WTC11 (cell line): ENCODE data around the gene ZNF485.

Experiments used
- SMAD3 ChIP-seq: sonication (generic); formaldehyde crosslinking; IDR thresholded peaks from 2 replicates; pipeline ENCODE4 v1.8.0; 2022; ENCODE audit warnings: missing genetic modification reagents, mild to moderate bottlenecking, borderline replicate concordance
- ZNF219 ChIP-seq: sonication (generic); formaldehyde crosslinking; IDR thresholded peaks from 2 replicates; pipeline ENCODE4 v1.8.0; 2023; ENCODE audit warnings: missing genetic modification reagents, mild to moderate bottlenecking, borderline replicate concordance
- TF ChIP-seq, protein P1 (sequence below): sonication (generic); formaldehyde crosslinking; IDR thresholded peaks from 2 replicates; pipeline ENCODE4 v1.8.0; 2022; ENCODE audit warnings: mild to moderate bottlenecking, missing genetic modification reagents
- TF ChIP-seq, protein P2 (sequence below): fragments of 200-600 bp; IDR thresholded peaks from 2 replicates; pipeline ENCODE4 v1.8.0; 2022; ENCODE audit warnings: antibody characterized with exemption
- TF ChIP-seq, protein P3 (sequence below): sonication (generic); formaldehyde crosslinking; conservative IDR thresholded peaks from 2 replicates; pipeline ENCODE4 v1.8.1; 2022; ENCODE audit warnings: mild to moderate bottlenecking, missing genetic modification reagents

DNA sequence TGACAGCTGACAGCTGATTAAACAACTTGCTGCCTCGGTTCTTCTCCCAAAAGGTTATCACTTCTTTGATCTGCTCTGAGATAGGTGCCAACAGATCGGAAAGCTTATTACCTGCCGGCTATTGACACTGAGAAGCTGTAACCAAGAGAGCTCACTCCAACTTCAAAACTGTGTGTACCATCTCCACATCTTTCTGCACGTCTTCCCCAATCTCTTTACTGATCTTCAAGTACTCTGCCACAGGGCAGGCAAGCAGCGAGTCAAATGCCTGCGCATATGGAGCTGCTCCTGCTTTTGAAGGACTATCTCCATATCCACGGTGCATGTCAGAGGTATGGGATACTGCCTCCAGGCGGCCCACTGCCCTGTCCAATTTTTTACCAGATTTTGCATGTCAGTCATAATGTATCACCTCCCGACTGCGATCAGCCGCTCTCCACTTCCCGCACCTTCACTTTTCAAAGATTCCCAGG, 352 bp upstream of the ZNF485 start:
- TF ChIP-seq, protein P1, sequence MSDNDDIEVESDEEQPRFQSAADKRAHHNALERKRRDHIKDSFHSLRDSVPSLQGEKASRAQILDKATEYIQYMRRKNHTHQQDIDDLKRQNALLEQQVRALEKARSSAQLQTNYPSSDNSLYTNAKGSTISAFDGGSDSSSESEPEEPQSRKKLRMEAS (CRISPR knock-in tag): no peak
- TF ChIP-seq ZNF219 (CRISPR knock-in tag) (no peak), SMAD3 (CRISPR knock-in tag) (no peak)
- TF ChIP-seq, protein P2, sequence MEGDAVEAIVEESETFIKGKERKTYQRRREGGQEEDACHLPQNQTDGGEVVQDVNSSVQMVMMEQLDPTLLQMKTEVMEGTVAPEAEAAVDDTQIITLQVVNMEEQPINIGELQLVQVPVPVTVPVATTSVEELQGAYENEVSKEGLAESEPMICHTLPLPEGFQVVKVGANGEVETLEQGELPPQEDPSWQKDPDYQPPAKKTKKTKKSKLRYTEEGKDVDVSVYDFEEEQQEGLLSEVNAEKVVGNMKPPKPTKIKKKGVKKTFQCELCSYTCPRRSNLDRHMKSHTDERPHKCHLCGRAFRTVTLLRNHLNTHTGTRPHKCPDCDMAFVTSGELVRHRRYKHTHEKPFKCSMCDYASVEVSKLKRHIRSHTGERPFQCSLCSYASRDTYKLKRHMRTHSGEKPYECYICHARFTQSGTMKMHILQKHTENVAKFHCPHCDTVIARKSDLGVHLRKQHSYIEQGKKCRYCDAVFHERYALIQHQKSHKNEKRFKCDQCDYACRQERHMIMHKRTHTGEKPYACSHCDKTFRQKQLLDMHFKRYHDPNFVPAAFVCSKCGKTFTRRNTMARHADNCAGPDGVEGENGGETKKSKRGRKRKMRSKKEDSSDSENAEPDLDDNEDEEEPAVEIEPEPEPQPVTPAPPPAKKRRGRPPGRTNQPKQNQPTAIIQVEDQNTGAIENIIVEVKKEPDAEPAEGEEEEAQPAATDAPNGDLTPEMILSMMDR: no peak
- TF ChIP-seq, protein P3, sequence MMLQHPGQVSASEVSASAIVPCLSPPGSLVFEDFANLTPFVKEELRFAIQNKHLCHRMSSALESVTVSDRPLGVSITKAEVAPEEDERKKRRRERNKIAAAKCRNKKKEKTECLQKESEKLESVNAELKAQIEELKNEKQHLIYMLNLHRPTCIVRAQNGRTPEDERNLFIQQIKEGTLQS: no peak
